Ovary (tissue), 3 donors: ENCODE data around the gene PIK3C2G.

Source experiments
- CTCF ChIP-seq, 3 donors: fragments of 450-650 bp in 2 of 3; fragments of 200-600 bp in 1 of 3; IDR thresholded peaks; one replicate each; pipeline versions ENCODE4 v1.5.1 to v1.8.0; 2016 to 2022; ENCODE audit warnings: antibody characterized with exemption in 3 of 3, mild to moderate bottlenecking in 1 of 3
- EP300 ChIP-seq: sonication (generic); formaldehyde crosslinking; IDR thresholded peaks from one replicate; pipeline ENCODE4 v1.6.1; 2017; ENCODE audit warnings: antibody characterized with exemption
- donor health status: DM: no; HTN: no; CAD: no.

DNA sequence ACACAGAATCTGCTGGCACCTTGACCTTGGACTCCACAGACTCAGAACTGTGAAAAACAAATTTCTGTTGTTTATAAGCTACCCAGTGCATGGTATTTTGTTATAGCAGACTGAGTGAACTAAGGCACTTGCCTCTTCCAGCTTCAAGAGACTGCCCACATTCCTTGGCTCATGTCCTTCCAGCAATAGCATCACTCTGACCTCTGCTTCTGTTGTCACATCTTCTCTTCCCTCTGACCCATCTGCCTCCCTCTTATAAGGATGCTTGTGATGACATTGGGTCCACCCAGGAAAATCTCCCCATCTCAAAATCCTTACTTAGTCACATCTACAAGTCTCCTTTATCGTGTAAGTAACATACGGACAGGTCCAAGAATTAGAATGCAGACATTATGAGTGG is 200.4 kb downstream of the PIK3C2G start:
- TF ChIP-seq CTCF (IDR thresholded peaks at IDR 0.05) = no peak
- TF ChIP-seq EP300 = no peak
